Skeletal muscle tissue (tissue), 4 donors: ENCODE measurements around the gene SLC30A2. TPM values are rescaled to one million over a fixed set of nuclear protein-coding genes. Genes with fewer than 3 reads are reported as not detected.
A peak's percentile ranks its signal among the peaks of the same experiment; 100 is the strongest.

Experiments used
- H3K27ac ChIP-seq: one replicate; pipeline ENCODE4 v1.7.0; 2013; ENCODE audit warnings: mild to moderate bottlenecking, low read depth, low read length, inconsistent platforms
- H3K27me3 ChIP-seq, 3 donors: one replicate each; pipeline ENCODE4 v1.7.0; 2013; ENCODE audit warnings: low read length in 3 of 3; ENCODE audit not compliant: control insufficient read depth in 3 of 3, insufficient read depth in 3 of 3
- H3K36me3 ChIP-seq, 3 donors: one replicate each; pipeline ENCODE4 v1.7.0; 2013; ENCODE audit warnings: low read length in 3 of 3; ENCODE audit not compliant: control insufficient read depth in 3 of 3, insufficient read depth in 3 of 3
- H3K4me1 ChIP-seq, 3 donors: one replicate each; pipeline ENCODE4 v1.7.0; 2013; ENCODE audit warnings: low read length in 3 of 3, mild to moderate bottlenecking in 3 of 3; ENCODE audit not compliant: control insufficient read depth in 3 of 3, insufficient read depth in 3 of 3
- H3K4me3 ChIP-seq, 3 donors: one replicate each; pipeline ENCODE4 v1.7.0; 2013; ENCODE audit warnings: low read length in 3 of 3
- H3K9ac ChIP-seq, 3 donors: one replicate each; pipeline ENCODE4 v1.7.0; 2013; ENCODE audit warnings: low read length in 3 of 3, mild to moderate bottlenecking in 3 of 3, moderate library complexity in 2 of 3, low read depth in 1 of 3
- H3K9me3 ChIP-seq, 3 donors: one replicate each; pipeline ENCODE4 v1.7.0; 2013; ENCODE audit warnings: low read length in 3 of 3; ENCODE audit not compliant: control insufficient read depth in 3 of 3
- total RNA-seq: library from RNA; depleted of rRNA; stranded (reverse); fragments of >200 nt; gene quantifications from one replicate; pipeline ENCODE4 v1.2.3, GENCODE V29; 2014
- donor health status: Osteomylitis.

The SLC30A2 gene
- total RNA-seq, 1 donor from 2014 or later = under 0.01 TPM

DNA sequence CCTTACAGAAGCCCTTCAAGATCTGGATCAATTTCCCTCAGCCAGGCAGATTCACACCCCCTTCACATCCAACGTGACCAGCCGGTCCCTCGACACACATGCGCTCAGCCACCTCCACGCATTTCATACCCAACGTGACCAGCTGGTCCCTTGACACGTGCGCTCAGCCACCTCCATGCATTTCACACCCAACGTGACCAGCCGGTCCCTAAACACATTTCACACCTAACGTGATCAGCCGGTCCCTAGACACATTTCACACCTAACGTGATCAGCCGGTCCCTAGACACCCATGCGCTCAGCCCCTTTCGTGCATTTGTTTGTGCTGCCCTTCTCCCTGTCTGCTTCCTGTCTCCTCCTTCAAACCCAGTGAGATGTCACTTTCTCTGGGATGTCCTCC is 39.2 kb downstream of the SLC30A2 start:
- H3K4me1 ChIP-seq = peaks cover 0 to 3% (median 0%) of the 10 kb centered on the region in 3 donors
- no peaks in the 10 kb centered on the region for H3K27me3 ChIP-seq
- H3K9ac ChIP-seq = no peak overlapping the region
- peaks cover 0 to 3% (median 0%) of the 10 kb centered on the region in 3 donors for H3K36me3 ChIP-seq
- no peaks in the 10 kb centered on the region for H3K9me3 ChIP-seq
- H3K27ac ChIP-seq = no peak overlapping the region
- no peak overlapping the region for H3K4me3 ChIP-seq

DNA sequence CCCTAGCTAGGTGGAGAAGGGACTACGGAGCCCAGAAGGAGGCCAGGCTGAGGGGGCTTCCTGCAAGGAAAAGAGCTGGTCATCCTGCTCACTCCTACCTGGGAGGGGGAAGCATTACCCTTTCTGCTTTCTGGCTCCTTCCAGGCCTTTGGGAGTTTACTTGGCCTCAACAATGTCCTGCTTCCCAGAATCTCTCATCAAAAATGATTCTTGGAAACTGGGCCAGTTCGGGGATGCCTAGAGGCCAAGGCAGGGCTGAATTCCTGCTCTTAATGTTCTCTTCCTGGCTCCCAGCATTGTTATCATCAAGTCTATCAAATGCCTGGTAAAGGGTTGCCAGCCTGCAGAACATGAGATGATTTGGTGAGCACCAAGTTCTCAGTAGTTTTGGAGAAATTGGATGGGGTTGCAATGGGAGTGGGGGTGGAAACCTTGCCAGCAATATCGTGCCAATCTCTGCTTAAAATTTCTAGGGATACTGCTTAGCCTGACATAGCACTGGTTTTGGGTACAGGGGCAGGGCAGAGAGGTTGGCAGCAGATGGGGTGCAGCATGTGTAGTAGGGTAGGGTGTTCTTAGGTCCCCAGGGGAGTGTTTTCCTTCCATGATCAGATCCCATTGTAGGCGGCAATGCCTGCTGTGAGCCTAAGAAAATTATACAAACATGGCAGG is 40.3 kb downstream of the SLC30A2 start:
- peaks cover 0 to 3% (median 0%) of the 10 kb centered on the region in 3 donors for H3K36me3 ChIP-seq
- H3K9ac ChIP-seq = no peak overlapping the region
- H3K4me1 ChIP-seq = peaks cover 0 to 3% (median 0%) of the 10 kb centered on the region in 3 donors
- no peaks in the 10 kb centered on the region for H3K9me3 ChIP-seq
- no peak overlapping the region for H3K27ac ChIP-seq
- no peak overlapping the region for H3K4me3 ChIP-seq
- no peaks in the 10 kb centered on the region for H3K27me3 ChIP-seq

DNA sequence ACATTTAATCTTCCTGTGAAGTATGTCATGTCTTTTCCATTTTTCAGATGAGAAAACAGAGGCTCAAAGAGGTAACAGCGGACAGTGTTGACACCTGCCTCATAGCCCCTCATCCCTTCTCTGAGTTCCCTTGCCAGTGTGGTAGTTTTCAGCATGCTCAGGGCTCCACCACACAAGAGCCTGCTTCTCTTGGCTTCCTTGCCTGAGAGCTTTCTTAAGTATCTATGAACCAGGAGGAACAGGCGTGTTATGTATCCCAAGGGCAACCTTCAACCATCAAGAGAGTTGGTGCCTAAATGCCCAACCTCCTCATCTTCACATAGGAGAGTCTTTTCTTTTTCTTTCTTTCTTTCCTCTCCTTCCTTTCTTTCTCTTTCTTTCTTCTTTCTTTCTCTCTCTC is 42.2 kb downstream of the SLC30A2 start:
- peaks cover 2 to 8% (median 5%) of the 10 kb centered on the region in 3 donors for H3K4me1 ChIP-seq
- peaks cover 0 to 3% (median 0%) of the 10 kb centered on the region in 3 donors for H3K36me3 ChIP-seq

DNA sequence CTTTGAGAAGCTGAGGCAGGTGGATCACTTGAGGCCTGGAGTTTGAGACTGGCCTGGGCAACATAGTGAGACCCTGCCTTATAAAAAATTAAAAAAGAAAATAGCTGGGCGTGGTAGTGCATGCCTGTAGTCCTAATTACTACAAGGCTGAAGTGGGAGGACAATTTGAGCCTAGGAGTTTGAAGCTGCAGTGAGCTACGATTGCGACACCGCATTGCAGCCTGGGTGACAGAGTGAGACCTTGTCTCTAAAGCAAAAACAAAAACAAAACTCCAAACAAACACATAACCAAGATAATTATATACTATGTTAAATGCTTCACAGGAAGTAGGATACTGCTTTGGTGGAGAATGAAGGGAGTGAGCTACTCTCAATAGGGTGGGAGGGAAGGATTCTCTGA is 42.7 kb downstream of the SLC30A2 start:
- no peak overlapping the region for H3K27ac ChIP-seq
- H3K36me3 ChIP-seq = peaks cover 0 to 3% (median 0%) of the 10 kb centered on the region in 3 donors
- H3K9ac ChIP-seq = no peak overlapping the region
- peaks cover 7 to 12% (median 10%) of the 10 kb centered on the region in 3 donors for H3K4me1 ChIP-seq
- no peak overlapping the region for H3K4me3 ChIP-seq
- H3K9me3 ChIP-seq = no peaks in the 10 kb centered on the region
- H3K27me3 ChIP-seq = no peaks in the 10 kb centered on the region

More for the DNA sequence above, 42.2 kb downstream of the SLC30A2 start:
- Histone ChIP-seq H3K27me3 (no peaks in the 10 kb centered on the region), H3K9me3 (no peaks in the 10 kb centered on the region), H3K4me3 (no peak overlapping the region), H3K27ac (no peak overlapping the region), H3K9ac (no peak overlapping the region)

DNA sequence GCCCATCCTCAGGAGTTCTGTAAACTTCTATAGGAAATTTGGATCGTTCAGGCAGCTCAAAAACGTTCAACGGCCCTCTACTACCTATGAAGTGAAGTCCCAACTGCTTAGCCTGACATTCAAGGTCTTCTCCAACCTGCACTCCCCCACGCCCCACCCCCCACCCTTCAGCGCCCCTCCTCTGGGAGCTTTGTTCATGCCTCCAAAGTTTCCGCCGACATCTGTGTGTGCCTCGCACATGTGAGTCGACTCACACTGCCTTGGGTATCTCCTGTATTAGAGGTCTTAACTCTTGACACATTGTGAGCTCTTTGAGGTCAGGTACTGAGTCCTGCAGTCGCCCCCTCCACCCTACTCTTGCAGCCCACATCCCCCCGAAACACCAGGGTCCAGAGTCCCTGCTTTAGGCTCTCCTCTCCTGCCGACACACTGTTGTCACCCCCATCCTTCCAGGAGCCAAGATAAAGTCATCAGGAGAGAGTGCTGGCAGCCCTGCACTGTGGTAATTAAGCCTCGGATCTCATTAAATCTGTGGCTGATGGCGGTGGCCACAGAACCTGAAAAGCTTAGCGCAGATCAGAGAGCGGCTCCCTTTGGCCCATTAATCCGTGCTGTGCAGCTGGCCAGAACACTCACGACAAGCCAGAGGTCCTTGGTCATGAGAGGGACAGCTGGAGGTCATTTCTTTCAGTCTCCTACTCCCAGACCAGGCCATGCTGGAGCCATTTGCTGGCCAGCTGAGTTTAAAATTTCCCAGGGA is 46.7 kb downstream of the SLC30A2 start:
- H3K27ac ChIP-seq = peak overlapping the region; percentile 65
- H3K9ac ChIP-seq = peak overlapping the region; percentile 60 to 76 (median 66)
- H3K4me1 ChIP-seq = peaks cover 17 to 23% (median 19%) of the 10 kb centered on the region in 3 donors
- no peaks in the 10 kb centered on the region for H3K27me3 ChIP-seq
- no peaks in the 10 kb centered on the region for H3K9me3 ChIP-seq
- no peaks in the 10 kb centered on the region for H3K36me3 ChIP-seq
- no peak overlapping the region for H3K4me3 ChIP-seq

DNA sequence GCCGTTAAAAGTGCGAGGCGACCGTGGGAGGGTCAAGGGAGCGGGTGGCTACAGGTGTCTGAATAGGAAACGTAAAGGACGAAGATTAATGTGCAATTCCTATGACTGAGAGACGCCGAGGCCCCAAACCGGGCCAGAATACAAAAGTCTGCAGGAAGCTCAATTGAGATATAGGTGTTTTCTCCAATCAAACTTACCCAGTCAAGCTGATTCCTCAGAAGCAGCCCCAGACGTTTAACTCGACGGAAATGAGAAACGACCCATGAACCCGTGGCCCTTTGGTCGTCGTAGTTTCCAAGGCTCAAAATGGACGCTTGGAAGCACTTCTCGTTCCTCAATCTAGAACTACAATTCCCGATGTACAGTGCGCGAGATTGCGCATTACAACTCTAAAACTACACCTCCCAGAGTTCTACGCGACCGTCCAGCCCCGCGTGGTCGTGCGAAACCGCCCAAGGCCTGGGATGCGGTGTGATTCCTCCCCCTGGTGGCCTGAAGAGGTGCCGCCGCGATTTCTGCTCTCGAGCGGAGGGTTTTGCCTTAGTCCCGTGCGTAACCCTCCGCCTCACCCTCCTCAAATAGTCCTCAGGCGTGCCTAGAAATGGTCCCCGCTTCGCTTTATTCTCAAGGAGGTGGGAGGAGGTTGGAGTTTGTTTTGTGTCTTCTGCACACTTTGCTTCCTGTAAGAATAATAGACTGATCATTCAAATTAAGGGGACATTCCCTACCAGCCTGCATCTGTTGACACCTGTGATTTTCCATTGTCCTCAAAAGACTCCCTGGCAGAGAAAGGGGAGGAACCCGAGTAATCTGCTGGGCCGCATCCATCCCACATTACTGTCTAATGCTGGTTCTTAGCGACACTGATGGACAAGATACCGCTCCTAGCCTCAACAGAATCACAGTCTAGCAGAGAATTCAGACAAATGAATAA is 47.8 kb downstream of the SLC30A2 start, which contains the start of gene PAFAH2:
PAFAH2 (minus strand) TSS at position 236 of the 934 bp plus-strand sequence. CDS start 7,247 bp downstream, outside the sequence.
- Histone ChIP-seq H3K27ac (peak within 1 kb of the TSS; percentile 92), H3K4me1 (peaks cover 25 to 29% (median 27%) of the 10 kb centered on the region in 3 donors), H3K27me3 (no peaks in the 10 kb centered on the region), H3K4me3 (peak within 1 kb of the TSS; percentile 77 to 86 (median 82)), H3K9ac (peak within 1 kb of the TSS; percentile 91 to 93 (median 91)), H3K36me3 (no peaks in the 10 kb centered on the region), H3K9me3 (no peaks in the 10 kb centered on the region)

DNA sequence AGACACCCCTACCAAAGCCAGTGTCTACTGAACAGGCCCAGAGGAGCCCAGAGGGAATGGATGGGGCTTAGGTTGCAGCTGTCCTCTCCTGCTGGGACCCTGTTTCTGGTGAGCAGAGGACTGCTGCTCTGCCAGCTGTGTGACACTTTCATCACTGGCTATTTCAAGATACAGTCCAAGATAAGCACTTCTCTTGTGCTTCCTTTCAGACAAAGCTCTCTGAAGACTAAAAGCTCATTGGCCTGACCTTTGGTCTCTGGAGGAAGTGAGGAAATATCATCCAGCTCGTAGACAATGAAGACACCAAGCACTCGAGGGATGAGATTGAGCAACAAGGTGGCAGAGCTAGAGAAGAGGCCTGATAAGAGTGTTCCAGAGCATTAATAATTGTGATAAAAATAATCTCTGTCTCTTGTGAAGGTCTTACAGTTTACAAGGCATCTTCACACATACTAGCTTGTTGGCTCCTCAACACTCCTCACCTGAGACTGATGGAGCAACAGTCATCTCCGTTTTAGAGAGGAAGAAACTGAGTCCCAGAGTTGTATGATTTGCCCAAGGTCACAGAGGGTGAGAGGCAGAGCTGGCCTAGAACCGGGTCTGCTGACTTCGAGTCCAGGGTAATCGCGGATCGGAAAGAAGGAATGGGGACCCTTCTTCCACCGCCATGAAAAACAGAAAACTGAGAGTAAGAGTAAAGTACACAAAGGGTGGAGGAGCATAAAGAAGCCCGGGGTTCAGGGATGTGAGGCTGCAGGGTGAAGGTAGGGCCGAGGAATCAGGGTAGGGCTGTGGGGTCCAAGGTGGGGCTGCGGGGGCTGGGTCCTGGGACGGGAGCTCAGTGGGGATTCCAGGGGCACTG is 48.7 kb downstream of the SLC30A2 start:
- Histone ChIP-seq H3K27ac (peak overlapping the region; percentile 92), H3K27me3 (no peaks in the 10 kb centered on the region), H3K4me3 (peak overlapping the region; percentile 77 to 86 (median 82)), H3K9me3 (no peaks in the 10 kb centered on the region), H3K9ac (peak overlapping the region; percentile 91 to 93 (median 91)), H3K4me1 (peaks cover 32 to 36% (median 36%) of the 10 kb centered on the region in 3 donors), H3K36me3 (no peaks in the 10 kb centered on the region)

DNA sequence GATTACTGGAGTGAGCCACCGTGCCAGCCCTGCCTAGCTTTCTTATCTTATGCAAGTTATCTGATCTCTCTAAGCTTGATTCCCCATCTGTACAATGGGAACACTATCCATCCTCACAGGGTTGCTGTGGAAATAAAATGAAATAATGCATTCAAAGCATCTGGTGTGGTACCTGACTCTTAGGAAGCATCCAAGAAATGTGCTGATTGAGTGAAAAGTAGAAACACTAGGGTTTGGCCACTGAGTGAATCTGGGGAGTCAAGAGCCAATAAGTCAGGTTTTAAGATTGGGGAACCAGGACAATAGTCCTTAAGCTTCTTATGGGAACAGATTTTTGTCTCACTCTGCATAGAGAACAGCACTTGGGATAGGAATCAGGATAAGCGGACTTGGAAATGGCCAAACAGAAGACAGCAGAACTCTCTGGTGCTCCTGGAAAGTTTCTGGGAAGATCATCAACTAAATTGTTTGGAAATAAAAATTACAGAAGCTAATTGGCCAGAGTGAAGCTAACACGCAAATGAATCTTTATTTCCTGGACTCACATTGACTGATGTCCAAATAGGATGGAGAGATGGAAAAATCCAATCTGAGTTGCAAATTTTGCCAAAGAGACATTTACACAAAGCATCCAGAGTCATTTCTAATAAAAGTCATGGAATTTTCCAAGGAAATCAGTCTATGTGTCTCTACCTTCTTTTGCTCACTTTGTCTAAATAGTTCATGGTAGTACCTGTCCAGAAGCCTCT is 51.3 kb downstream of the SLC30A2 start:
- no peak overlapping the region for H3K27ac ChIP-seq
- no peak overlapping the region for H3K9ac ChIP-seq
- no peaks in the 10 kb centered on the region for H3K27me3 ChIP-seq
- no peak overlapping the region for H3K4me3 ChIP-seq
- no peaks in the 10 kb centered on the region for H3K36me3 ChIP-seq
- H3K9me3 ChIP-seq = no peaks in the 10 kb centered on the region
- H3K4me1 ChIP-seq = peaks cover 42 to 54% (median 43%) of the 10 kb centered on the region in 3 donors
